ENCODE results near the gene TAAR5.
"Not testable (repeated sequence)": the region's sequence is repeated elsewhere in the genome, so short reads cannot be mapped to it uniquely, and the experiment has no call there.

The TAAR5 gene

DNA sequence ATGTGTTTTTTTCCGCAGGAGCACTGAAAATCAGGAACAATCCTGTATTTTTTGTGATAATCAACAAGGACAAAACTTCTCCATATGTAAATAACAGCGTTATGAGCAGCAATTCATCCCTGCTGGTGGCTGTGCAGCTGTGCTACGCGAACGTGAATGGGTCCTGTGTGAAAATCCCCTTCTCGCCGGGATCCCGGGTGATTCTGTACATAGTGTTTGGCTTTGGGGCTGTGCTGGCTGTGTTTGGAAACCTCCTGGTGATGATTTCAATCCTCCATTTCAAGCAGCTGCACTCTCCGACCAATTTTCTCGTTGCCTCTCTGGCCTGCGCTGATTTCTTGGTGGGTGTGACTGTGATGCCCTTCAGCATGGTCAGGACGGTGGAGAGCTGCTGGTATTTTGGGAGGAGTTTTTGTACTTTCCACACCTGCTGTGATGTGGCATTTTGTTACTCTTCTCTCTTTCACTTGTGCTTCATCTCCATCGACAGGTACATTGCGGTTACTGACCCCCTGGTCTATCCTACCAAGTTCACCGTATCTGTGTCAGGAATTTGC is 19.2 kb downstream of the TAAR5 start, which contains the start of gene TAAR6:
Gene TAAR6 (plus strand): TSS at position 102 of the 557 bp plus-strand sequence. CDS start 0 bp downstream, at position 102.
- DNase-seq (ENCODE audit: low spot score) = no peak

DNA sequence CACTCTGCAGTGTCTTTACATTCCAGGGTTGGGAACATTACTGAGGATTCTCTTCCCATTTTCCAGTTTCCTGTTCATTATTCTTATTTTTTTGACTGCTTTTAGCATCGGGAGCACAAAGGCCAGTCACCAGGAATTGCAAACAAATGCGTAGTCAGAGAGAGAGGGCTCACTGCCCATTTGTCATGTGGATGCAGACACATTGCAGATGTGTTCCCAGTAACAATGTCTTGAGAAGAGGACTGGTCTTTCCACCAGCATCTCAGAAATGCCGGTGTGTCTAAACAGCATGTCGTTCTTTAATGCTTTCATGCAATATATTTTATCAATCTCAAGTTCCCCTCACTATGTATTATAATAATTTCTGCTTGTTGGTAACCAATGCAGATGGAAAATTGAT is 20.4 kb downstream of the TAAR5 start:
- DNase-seq (ENCODE audit: low spot score) = no peak

DNA sequence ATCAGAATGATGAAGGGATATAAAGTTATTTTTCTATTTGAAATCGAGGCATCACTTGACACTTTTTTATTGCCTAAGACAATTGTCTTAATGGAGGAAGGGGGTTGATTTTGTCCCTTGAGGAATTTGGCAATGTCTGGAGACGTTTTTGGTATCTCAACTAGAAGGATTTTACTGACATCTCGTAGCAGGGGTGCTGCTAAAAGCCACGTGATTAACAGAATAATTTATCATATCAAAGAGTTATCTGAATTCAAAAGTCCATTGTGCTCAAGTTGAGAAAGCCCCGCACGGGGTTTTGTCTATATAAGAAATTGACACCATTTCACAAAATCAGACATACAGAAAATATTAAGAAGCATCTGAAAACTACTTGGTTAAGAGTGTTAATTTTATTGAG is 20.9 kb downstream of the TAAR5 start:
- no peak for DNase-seq (ENCODE audit: low spot score)

DNA sequence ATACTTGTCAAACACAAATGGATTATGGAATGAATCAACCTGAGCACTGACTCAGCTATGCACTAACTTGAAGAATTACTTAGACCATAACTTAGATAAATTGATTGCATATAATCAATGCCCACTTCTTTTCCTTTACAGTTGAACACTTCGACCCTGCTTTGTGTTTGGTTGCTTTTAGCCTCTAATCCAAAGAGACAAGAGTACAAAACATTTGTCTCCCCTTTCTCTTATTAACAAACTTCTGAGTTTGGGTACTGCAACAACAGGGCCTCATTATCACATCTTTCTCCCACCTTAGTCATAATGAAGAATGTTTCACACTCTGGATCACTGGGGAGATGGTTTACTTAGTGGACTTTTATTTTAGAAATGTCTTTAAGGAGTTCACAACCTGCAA is 22.0 kb downstream of the TAAR5 start:
- DNase-seq (ENCODE audit: low spot score) = no peak

DNA sequence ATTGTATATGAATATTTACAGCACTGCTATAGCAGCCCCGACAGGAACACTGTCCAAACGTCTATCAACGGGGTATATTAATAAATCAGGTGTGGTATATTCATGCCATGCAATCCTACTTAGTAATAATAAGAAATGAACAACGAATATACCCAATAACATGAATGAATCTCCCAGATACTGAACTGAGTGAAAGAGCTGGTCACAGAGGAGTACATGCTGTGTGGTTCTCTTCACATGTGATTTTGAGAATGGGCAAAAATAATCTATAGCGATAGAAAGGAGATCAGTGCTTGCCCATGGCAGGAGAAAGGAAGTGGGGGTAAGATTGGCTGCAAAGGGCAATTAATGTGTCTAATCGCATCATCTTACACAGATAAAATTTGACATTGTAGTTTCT is 23.1 kb downstream of the TAAR5 start:
- DNase-seq (ENCODE audit: low spot score) = no peak

DNA sequence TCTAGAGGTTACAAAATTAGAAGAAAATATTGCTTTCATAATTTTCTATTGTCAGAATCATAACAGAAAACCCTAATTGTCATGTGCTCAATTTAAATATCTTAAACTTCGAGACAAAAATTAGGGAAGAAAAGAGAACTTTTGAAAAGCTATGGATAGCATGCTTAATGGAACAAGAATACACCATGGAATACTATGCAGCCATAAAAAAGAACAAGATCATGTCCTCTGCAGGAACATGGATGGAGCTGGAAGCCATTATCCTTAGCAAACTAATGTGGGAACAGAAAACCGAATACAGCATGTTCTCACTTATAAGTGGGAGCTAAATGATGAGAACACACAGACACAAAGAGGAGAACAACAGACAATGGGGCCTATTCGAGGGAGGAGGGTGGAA is 29.5 kb downstream of the TAAR5 start:
- DNase-seq (ENCODE audit: low spot score) = not testable (repeated sequence)

DNA sequence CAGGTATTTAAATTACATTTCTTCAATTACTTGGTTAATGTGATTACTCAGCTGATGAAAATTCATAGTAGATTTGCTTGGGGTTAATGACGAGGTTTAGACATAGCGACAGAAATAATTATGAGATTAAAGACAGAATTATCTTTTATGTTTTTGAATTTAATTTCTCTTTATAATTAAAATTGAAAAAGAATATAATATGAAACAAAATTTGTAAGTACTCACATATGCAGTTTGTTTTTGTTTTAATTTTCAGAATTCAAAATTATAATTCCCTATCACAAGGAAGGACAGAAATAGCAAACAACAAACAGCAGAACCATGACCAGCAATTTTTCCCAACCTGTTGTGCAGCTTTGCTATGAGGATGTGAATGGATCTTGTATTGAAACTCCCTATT is 37.2 kb downstream of the TAAR5 start, which contains the start of gene TAAR8:
Gene TAAR8 (plus strand): TSS at position 301 of the 400 bp plus-strand sequence. CDS start 21 bp downstream, at position 322.
- DNase-seq (ENCODE audit: low spot score) = no peak

DNA sequence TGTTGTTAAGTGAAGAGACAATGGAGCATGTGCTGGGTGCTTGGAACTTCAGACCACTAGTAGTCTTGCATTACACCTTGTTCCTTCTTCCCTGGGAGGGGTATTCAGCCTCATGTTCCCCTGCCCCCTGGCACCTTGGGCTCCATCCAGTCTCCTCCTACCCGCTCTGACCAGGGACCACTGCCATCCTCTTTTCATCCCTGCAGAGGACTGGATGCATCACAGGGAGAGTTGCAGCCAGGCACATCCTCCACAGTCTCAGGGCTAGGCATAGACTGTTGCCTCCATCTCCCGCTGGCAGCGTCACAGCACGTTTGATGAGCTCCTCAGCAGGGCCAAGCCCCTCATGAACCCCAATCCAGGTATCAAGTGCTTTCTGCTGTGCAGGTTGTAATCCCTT is 38.3 kb downstream of the TAAR5 start:
- no peak for DNase-seq (ENCODE audit: low spot score)

DNA sequence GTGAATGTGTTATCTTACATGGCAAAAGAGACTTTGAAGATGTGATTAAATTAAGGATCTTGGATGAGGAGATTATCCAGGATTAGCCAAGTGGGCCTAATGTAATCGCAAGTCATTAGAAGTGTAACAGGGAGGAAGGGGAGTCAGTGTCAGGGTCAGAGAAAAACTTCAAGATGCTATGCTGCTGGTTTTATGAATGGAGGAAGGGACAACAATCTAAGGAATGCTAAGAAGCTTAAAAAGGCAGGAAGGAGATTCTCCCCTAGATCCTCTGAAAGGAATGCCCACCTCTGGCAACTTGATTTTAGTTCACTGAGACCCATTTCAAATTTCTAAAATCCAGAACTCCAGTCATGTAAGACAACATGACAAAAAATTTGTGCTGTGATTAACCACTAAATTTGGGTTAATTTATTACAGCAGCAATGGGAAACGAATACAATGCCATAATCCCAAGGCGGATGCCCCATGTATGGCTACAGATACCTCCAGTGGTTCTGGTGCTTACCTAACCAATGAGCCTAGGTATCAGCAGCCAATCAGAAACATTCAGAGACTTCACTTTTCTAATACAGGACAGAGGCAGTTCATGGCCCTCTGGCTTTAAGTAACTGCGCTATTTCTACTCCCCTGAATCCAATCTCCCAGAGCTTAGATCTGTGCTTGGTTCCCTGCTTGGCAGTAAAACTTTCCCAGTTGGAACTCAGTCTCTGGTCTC is 40.6 kb downstream of the TAAR5 start:
- DNase-seq (ENCODE audit: low spot score) = no peak

DNA sequence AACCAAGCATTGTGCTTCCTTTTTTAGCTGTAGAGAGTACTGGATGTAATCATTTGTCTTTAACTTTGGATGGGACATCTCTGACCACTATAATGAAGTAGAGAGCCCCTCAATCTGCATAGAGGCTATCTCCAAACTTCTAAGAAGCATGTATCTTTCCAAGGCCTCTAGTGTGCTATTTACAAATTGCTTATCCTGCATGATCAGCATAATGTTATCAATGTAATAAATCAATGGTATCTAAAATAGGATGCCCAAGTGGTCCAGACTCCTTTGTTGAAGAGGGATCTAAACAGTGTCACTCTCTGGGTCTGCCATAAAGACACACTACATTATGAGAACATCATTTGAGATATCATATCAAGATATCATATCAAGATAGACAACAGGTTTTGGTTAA is 44.7 kb downstream of the TAAR5 start:
- DNase-seq (ENCODE audit: low spot score) = no peak

Data from hematopoietic multipotent progenitor cell treated with erythropoietin and hydrocortisone succinate and interleukin-3 and kit ligand, for 17 days (in vitro differentiated cells).